Measurements from ENCODE around the gene SCGB1A1.

- TF ChIP-seq CTCF (IDR thresholded peaks at IDR 0.05) (no peak), EP300 (IDR thresholded peaks at IDR 0.05) (no peak), POLR2AphosphoS5 (IDR thresholded peaks at IDR 0.05) (no peak)
Measured at GRCh38 chr11:62370743-62371440, 47.9 kb upstream of the SCGB1A1 start.
